ENCODE measurements around the gene MAMDC2.

DNA sequence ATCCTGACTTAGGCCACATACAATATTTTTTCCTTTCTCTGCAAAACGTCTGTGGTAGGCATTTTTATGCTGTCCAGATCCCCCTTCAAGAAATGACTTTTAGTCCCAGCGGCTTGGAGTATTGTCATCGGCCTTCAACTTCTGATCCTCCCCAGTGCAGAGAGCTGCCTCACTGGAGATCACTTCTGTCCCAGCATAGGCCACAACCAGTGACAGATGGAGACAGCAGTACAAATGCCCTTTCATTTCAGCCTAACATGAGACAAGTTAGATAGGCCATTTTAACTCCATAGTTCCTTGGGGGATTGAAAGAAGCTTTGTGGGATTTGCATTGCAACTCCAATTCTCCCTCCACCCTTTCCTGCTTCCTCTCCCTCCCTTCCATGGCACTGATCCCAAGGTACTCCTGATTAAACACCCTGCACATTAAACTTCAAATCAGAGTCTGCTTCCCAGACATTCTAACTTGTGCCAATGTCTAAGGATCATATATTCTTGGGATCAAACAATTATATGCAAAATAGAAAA lies 3.2 kb upstream of the MAMDC2 start:
- TF ChIP-seq FOSL1 (IDR thresholded peaks at IDR 0.05; ENCODE audit: low read depth) (no peak), RAD21 (IDR thresholded peaks at IDR 0.05; ENCODE audit: low read depth) (no peak), POLR2AphosphoS5 (IDR thresholded peaks at IDR 0.05; ENCODE audit: low read depth, low read length) (no peak)
- TF ChIP-seq, protein P1, sequence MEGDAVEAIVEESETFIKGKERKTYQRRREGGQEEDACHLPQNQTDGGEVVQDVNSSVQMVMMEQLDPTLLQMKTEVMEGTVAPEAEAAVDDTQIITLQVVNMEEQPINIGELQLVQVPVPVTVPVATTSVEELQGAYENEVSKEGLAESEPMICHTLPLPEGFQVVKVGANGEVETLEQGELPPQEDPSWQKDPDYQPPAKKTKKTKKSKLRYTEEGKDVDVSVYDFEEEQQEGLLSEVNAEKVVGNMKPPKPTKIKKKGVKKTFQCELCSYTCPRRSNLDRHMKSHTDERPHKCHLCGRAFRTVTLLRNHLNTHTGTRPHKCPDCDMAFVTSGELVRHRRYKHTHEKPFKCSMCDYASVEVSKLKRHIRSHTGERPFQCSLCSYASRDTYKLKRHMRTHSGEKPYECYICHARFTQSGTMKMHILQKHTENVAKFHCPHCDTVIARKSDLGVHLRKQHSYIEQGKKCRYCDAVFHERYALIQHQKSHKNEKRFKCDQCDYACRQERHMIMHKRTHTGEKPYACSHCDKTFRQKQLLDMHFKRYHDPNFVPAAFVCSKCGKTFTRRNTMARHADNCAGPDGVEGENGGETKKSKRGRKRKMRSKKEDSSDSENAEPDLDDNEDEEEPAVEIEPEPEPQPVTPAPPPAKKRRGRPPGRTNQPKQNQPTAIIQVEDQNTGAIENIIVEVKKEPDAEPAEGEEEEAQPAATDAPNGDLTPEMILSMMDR (IDR thresholded peaks at IDR 0.05 in 2 of 3, conservative IDR thresholded peaks at IDR 0.05 in 1 of 3; ENCODE audit: borderline replicate concordance in 1 of 3, insufficient read depth in 1 of 3, low read depth in 2 of 3, low read length in 2 of 3), result no peak

Data from HCT116 (cell line).